ENCODE measurements around the gene LRRFIP1. TPM values are rescaled to one million over a fixed set of nuclear protein-coding genes. Genes with fewer than 3 reads are reported as not detected.

Gene LRRFIP1
- total and polyA plus RNA-seq, 2 of the 13 experiments (the other 11 are each of a cell fraction or from before 2014, with no cell fraction given), result 15.9 to 40.5 TPM

DNA sequence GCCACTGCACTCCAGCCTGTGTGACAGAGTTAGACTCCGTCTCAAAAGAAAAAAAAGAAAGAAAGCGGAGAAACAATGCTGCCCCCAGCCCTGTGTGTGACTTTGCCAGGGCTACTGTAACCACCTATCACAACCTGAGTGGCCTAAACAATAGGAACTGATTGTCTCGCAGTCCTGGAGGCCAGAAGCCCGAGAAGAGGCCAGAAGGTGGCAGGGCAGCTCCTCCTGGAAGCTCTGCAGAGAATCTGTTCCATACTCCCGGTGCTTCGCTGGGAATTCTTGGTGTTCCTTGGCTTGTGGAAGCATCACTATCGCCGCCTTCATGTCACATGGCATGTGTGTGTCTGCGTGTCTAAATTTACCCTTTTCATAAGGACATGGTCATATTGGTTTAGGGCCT lies 22.4 kb upstream of the LRRFIP1 start (continued):
- TF ChIP-seq, protein P1, sequence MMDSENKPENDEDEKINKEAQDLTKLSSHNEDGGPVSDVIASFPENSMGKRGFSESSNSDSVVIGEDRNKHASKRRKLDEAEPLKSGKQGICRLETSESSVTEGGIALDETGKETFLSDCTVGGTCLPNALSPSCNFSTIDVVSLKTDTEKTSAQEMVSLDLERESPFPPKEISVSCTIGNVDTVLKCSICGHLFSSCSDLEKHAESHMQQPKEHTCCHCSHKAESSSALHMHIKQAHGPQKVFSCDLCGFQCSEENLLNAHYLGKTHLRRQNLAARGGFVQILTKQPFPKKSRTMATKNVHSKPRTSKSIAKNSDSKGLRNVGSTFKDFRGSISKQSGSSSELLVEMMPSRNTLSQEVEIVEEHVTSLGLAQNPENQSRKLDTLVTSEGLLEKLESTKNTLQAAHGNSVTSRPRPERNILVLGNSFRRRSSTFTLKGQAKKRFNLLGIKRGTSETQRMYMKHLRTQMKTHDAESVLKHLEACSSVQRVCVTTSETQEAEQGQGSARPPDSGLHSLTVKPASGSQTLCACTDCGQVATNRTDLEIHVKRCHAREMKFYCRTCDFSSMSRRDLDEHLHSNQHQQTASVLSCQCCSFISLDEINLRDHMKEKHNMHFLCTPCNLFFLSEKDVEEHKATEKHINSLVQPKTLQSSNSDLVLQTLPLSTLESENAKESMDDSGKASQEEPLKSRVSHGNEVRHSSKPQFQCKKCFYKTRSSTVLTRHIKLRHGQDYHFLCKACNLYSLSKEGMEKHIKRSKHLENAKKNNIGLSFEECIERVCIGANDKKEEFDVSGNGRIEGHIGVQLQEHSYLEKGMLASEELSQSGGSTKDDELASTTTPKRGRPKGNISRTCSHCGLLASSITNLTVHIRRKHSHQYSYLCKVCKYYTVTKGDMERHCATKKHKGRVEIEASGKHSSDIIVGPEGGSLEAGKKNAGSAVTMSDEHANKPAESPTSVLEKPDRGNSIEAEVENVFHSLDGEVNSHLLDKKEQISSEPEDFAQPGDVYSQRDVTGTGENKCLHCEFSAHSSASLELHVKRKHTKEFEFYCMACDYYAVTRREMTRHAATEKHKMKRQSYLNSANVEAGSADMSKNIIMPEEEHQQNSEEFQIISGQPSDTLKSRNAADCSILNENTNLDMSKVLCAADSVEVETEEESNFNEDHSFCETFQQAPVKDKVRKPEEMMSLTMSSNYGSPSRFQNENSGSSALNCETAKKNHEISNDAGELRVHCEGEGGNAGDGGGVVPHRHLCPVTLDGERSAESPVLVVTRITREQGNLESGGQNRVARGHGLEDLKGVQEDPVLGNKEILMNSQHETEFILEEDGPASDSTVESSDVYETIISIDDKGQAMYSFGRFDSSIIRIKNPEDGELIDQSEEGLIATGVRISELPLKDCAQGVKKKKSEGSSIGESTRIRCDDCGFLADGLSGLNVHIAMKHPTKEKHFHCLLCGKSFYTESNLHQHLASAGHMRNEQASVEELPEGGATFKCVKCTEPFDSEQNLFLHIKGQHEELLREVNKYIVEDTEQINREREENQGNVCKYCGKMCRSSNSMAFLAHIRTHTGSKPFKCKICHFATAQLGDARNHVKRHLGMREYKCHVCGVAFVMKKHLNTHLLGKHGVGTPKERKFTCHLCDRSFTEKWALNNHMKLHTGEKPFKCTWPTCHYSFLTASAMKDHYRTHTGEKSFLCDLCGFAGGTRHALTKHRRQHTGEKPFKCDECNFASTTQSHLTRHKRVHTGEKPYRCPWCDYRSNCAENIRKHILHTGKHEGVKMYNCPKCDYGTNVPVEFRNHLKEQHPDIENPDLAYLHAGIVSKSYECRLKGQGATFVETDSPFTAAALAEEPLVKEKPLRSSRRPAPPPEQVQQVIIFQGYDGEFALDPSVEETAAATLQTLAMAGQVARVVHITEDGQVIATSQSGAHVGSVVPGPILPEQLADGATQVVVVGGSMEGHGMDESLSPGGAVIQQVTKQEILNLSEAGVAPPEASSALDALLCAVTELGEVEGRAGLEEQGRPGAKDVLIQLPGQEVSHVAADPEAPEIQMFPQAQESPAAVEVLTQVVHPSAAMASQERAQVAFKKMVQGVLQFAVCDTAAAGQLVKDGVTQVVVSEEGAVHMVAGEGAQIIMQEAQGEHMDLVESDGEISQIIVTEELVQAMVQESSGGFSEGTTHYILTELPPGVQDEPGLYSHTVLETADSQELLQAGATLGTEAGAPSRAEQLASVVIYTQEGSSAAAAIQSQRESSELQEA (CRISPR knock-in tag; IDR thresholded peaks at IDR 0.05; ENCODE audit: not compliant biosample characterization), result no peak
- TF ChIP-seq GATAD1 (CRISPR knock-in tag; IDR thresholded peaks at IDR 0.05), result 0 out of 2 replicates have a peak, but pooled peaks have one; percentile 33
- TF ChIP-seq ZNF558 (CRISPR knock-in tag; IDR thresholded peaks at IDR 0.05; ENCODE audit: borderline replicate concordance), result no peak
- TF ChIP-seq ZEB1 (IDR thresholded peaks at IDR 0.05; ENCODE audit: insufficient replicate concordance, low read depth), result no peak
- TF ChIP-seq ZNF556 (CRISPR knock-in tag; IDR thresholded peaks at IDR 0.05; ENCODE audit: borderline replicate concordance), result 0 out of 2 replicates have a peak, but pooled peaks have one; percentile 33
- TF ChIP-seq ZNF264 (CRISPR knock-in tag; IDR thresholded peaks at IDR 0.05), result no peak
- no peak for TF ChIP-seq TBX2 (CRISPR knock-in tag; IDR thresholded peaks at IDR 0.05; ENCODE audit: borderline replicate concordance)
- no peak for TF ChIP-seq ZNF496 (CRISPR knock-in tag; IDR thresholded peaks at IDR 0.05; ENCODE audit: insufficient replicate concordance)
- TF ChIP-seq MEF2D (CRISPR knock-in tag; IDR thresholded peaks at IDR 0.05), result no peak
- TF ChIP-seq SKI (IDR thresholded peaks at IDR 0.05; ENCODE audit: partially characterized antibody), result no peak
- TF ChIP-seq, protein P2, sequence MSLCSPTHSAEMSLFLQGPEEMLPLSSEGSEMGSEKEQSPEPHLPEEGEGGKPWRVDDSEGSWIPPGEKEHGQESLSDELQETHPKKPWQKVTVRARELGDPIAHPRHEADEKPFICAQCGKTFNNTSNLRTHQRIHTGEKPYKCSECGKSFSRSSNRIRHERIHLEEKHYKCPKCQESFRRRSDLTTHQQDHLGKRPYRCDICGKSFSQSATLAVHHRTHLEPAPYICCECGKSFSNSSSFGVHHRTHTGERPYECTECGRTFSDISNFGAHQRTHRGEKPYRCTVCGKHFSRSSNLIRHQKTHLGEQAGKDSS (CRISPR knock-in tag; IDR thresholded peaks at IDR 0.05; ENCODE audit: borderline replicate concordance, low read depth), result peak; percentile 70; the same call in 1 of the 2 replicates
- TF ChIP-seq, protein P3, sequence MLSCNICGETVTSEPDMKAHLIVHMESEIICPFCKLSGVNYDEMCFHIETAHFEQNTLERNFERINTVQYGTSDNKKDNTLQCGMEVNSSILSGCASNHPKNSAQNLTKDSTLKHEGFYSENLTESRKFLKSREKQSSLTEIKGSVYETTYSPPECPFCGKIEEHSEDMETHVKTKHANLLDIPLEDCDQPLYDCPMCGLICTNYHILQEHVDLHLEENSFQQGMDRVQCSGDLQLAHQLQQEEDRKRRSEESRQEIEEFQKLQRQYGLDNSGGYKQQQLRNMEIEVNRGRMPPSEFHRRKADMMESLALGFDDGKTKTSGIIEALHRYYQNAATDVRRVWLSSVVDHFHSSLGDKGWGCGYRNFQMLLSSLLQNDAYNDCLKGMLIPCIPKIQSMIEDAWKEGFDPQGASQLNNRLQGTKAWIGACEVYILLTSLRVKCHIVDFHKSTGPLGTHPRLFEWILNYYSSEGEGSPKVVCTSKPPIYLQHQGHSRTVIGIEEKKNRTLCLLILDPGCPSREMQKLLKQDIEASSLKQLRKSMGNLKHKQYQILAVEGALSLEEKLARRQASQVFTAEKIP (CRISPR knock-in tag; IDR thresholded peaks at IDR 0.05; ENCODE audit: borderline replicate concordance), result no peak
- TF ChIP-seq, protein P4, sequence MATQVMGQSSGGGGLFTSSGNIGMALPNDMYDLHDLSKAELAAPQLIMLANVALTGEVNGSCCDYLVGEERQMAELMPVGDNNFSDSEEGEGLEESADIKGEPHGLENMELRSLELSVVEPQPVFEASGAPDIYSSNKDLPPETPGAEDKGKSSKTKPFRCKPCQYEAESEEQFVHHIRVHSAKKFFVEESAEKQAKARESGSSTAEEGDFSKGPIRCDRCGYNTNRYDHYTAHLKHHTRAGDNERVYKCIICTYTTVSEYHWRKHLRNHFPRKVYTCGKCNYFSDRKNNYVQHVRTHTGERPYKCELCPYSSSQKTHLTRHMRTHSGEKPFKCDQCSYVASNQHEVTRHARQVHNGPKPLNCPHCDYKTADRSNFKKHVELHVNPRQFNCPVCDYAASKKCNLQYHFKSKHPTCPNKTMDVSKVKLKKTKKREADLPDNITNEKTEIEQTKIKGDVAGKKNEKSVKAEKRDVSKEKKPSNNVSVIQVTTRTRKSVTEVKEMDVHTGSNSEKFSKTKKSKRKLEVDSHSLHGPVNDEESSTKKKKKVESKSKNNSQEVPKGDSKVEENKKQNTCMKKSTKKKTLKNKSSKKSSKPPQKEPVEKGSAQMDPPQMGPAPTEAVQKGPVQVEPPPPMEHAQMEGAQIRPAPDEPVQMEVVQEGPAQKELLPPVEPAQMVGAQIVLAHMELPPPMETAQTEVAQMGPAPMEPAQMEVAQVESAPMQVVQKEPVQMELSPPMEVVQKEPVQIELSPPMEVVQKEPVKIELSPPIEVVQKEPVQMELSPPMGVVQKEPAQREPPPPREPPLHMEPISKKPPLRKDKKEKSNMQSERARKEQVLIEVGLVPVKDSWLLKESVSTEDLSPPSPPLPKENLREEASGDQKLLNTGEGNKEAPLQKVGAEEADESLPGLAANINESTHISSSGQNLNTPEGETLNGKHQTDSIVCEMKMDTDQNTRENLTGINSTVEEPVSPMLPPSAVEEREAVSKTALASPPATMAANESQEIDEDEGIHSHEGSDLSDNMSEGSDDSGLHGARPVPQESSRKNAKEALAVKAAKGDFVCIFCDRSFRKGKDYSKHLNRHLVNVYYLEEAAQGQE (IDR thresholded peaks at IDR 0.05; ENCODE audit: borderline replicate concordance in 1 of 2, low read depth in 1 of 2, low read length in 2 of 2), result no peak
- no peak for TF ChIP-seq NR2F6 (IDR thresholded peaks at IDR 0.05)
- TF ChIP-seq NR2F6 (CRISPR knock-in tag; IDR thresholded peaks at IDR 0.05), result peak; percentile 30; the same call in 1 of the 2 replicates
- TF ChIP-seq STAG1 (CRISPR knock-in tag; IDR thresholded peaks at IDR 0.05), result peak; percentile 87

Measured in HepG2 (cell line).